IMR-90 (cell line): ENCODE results near the gene IP6K2. TPM values are rescaled to one million over a fixed set of nuclear protein-coding genes. Genes with fewer than 3 reads are reported as not detected.

ENCODE experiments used
- ATAC-seq: fragments of 200-7000 bp; cut with Tn5 transposase; 2 replicates; pipeline ENCODE4 v1.9.1; 2020; ENCODE audit warnings: low read depth, mild to moderate bottlenecking, moderate library complexity
- BruUV-seq: library from RNA; stranded (reverse); fragments of 400-500 nt; replicated peaks from 2 replicates; lab custom pipeline; 2021; lab: Mats Ljungman, UMichigan
- CTCF ChIA-PET: fragments of 300-600 bp; formaldehyde crosslinking; extraction: SDS; loops from one replicate; lab custom pipeline; 2021; ENCODE audit warnings: antibody characterized with exemption; lab: Yijun Ruan, JAX
- POLR2A ChIA-PET: fragments of 300-600 bp; sonication (Branson Sonifier 250); formaldehyde crosslinking; loops from one replicate; lab custom pipeline; 2022; ENCODE audit warnings: antibody characterized with exemption; ENCODE audit not compliant: unreplicated experiment; lab: Charles Lee
- DNase-seq: peaks from one replicate; pipeline ENCODE4 v3.0.0; 2013
- H2AFZ ChIP-seq: replicated peaks from 2 replicates; pipeline ENCODE3; 2013; ENCODE audit warnings: low read length, mild to moderate bottlenecking; ENCODE audit not compliant: poor library complexity
- H2AK5ac ChIP-seq: 2 replicates; pipeline ENCODE4 v1.6.1; 2013; ENCODE audit warnings: low read depth, low read length, inconsistent platforms
- H2AK9ac ChIP-seq: replicated peaks from 2 replicates; pipeline ENCODE3; 2013; ENCODE audit warnings: mild to moderate bottlenecking, low read depth, low read length, moderate library complexity; ENCODE audit not compliant: poor library complexity
- H2BK120ac ChIP-seq: 2 replicates; pipeline ENCODE4 v1.6.1; 2013; ENCODE audit warnings: low read depth, low read length, inconsistent platforms
- H2BK15ac ChIP-seq: 3 replicates; pipeline ENCODE4 v1.6.1; 2013; ENCODE audit warnings: low read depth, low read length, inconsistent platforms
- H2BK20ac ChIP-seq: 2 replicates; pipeline ENCODE4 v1.6.1; 2013; ENCODE audit warnings: low read depth, mild to moderate bottlenecking, inconsistent platforms, low read length, moderate library complexity
- H2BK5ac ChIP-seq: 2 replicates; pipeline ENCODE4 v1.6.1; 2013; ENCODE audit warnings: mild to moderate bottlenecking, low read depth, low read length, inconsistent platforms; ENCODE audit not compliant: poor library complexity, severe bottlenecking
- H3K14ac ChIP-seq: replicated peaks from 2 replicates; pipeline ENCODE4 v1.6.1; 2013; ENCODE audit warnings: low read depth, low read length, inconsistent platforms
- H3K18ac ChIP-seq: 2 replicates; pipeline ENCODE4 v1.6.1; 2013; ENCODE audit warnings: low read depth, low read length, control low read depth
- H3K23ac ChIP-seq: 2 replicates; pipeline ENCODE4 v1.6.1; 2013; ENCODE audit warnings: low read depth, low read length, inconsistent platforms
- H3K27ac ChIP-seq: 2 replicates; pipeline ENCODE4 v1.5.1; 2013; ENCODE audit warnings: mild to moderate bottlenecking, control low read depth, low read length; ENCODE audit not compliant: insufficient read depth
- H3K27me3 ChIP-seq: 2 replicates; pipeline ENCODE4 v1.6.1; 2013; ENCODE audit warnings: low read length; ENCODE audit not compliant: control insufficient read depth, insufficient read depth
- H3K36me3 ChIP-seq: 2 replicates; pipeline ENCODE4 v1.6.1; 2013; ENCODE audit warnings: low read length, mixed read lengths; ENCODE audit not compliant: control insufficient read depth, insufficient read depth
- H3K4ac ChIP-seq: 2 replicates; pipeline ENCODE4 v1.6.1; 2013; ENCODE audit warnings: low read depth, low read length, inconsistent platforms
- H3K4me1 ChIP-seq: 2 replicates; pipeline ENCODE4 v1.6.1; 2013; ENCODE audit warnings: low read length, mixed read lengths; ENCODE audit not compliant: control insufficient read depth, insufficient read depth
- H3K4me2 ChIP-seq: 2 replicates; pipeline ENCODE4 v1.6.1; 2013; ENCODE audit warnings: low read depth, mild to moderate bottlenecking, control low read depth, low read length, moderate library complexity
- H3K4me3 ChIP-seq: 2 replicates; pipeline ENCODE4 v1.5.1; 2013; ENCODE audit warnings: low read depth, mild to moderate bottlenecking, control low read depth, low read length, moderate library complexity; ENCODE audit not compliant: insufficient read depth
- H3K56ac ChIP-seq: 2 replicates; pipeline ENCODE4 v1.6.1; 2013; ENCODE audit warnings: low read length, inconsistent platforms; ENCODE audit not compliant: insufficient read depth; ENCODE audit errors: extremely low read depth
- H3K79me1 ChIP-seq, 2 experiments: 2 replicates each; pipeline ENCODE4 v1.6.1; 2013; ENCODE audit warnings: low read length in 2 of 2, inconsistent platforms in 1 of 2, low read depth in 1 of 2
- H3K9ac ChIP-seq: 2 replicates; pipeline ENCODE4 v1.6.1; 2013; ENCODE audit warnings: low read depth, low read length, control low read depth
- H3K9me1 ChIP-seq: 2 replicates; pipeline ENCODE4 v1.6.1; 2013; ENCODE audit warnings: low read length, inconsistent platforms; ENCODE audit not compliant: insufficient read depth
- H3K9me3 ChIP-seq: 2 replicates; pipeline ENCODE4 v1.6.1; 2013; ENCODE audit warnings: low read length; ENCODE audit not compliant: control insufficient read depth, insufficient read depth
- H4K20me1 ChIP-seq: 2 replicates; pipeline ENCODE4 v1.6.1; 2013; ENCODE audit warnings: low read length, inconsistent platforms; ENCODE audit not compliant: insufficient read depth
- H4K5ac ChIP-seq: 2 replicates; pipeline ENCODE4 v1.6.1; 2013; ENCODE audit warnings: mild to moderate bottlenecking, low read depth, low read length, control low read depth
- H4K8ac ChIP-seq, 2 experiments: 2 replicates each; pipeline ENCODE4 v1.6.1; 2013; ENCODE audit warnings: low read depth in 2 of 2, low read length in 2 of 2, control low read depth in 1 of 2, inconsistent platforms in 1 of 2
- H4K91ac ChIP-seq: 2 replicates; pipeline ENCODE4 v1.6.1; 2013; ENCODE audit warnings: low read depth, low read length, inconsistent platforms; ENCODE audit not compliant: insufficient read depth
- RCOR1 ChIP-seq: IDR thresholded peaks from 2 replicates; pipeline ENCODE4 v1.6.1; 2012; ENCODE audit warnings: mild to moderate bottlenecking, low read length, improper control_type of control experiment; ENCODE audit not compliant: insufficient replicate concordance
- WGBS, 2 experiments: methylation state at CpG; one replicate each; pipeline versions ENCODE4 v1.1.5 to v1.1.7; 2013; ENCODE audit warnings: missing lambda C conversion rate in 2 of 2; ENCODE audit not compliant: insufficient read length in 1 of 2; ENCODE audit errors: extremely low coverage in 2 of 2; 5-methylcytosine and 5-hydroxymethylcytosine counted together
- dilution Hi-C: fragments of 300-500 bp; cut with HindIII; formaldehyde crosslinking; loops from one replicate; pipeline ENCODE4 v1.14.3; 2018; ENCODE audit warnings: low sequenced_read_pairs; ENCODE audit not compliant: unreplicated experiment
- in situ Hi-C: fragments of 300-500 bp; cut with MboI; formaldehyde crosslinking; loops from 3 replicates; pipeline ENCODE4 v1.14.3; 2019; ENCODE audit warnings: low sequenced_read_pairs, inconsistent platforms, mixed read lengths
- intact Hi-C: fragments of 100-400 bp; cut with micrococcal nuclease; formaldehyde crosslinking; loops from 2 replicates; pipeline ENCODE4 v1.10.0; 2022
- polyA plus RNA-seq, 3 experiments: library from polyadenylated mRNA; depleted of rRNA; stranded (reverse); fragments of >200 nt; gene quantifications; 2 replicates each; pipeline ENCODE4 v1.2.3, GENCODE V29; 2012; ENCODE audit warnings: low replicate concordance in 1 of 3
- total RNA-seq: library from RNA; depleted of rRNA; stranded (reverse); fragments of >200 nt; gene quantifications from 2 replicates; pipeline ENCODE4 v1.2.3, GENCODE V29; 2012
- TF ChIP-seq, protein P1 (sequence below): fragments of 150-350 bp; IDR thresholded peaks from 2 replicates; pipeline ENCODE4 v1.6.1; 2017; ENCODE audit warnings: mild to moderate bottlenecking, antibody characterized with exemption, low read length, low read depth
- TF ChIP-seq, protein P2 (sequence below): fragments of 150-350 bp; IDR thresholded peaks from 2 replicates; pipeline ENCODE4 v1.6.1; 2016; ENCODE audit warnings: low read depth, mild to moderate bottlenecking, low read length, moderate library complexity, borderline replicate concordance

Gene IP6K2
- total and polyA plus RNA-seq, 2 of the 4 experiments (the other 2 are of a cell fraction): 73.7 to 169 TPM

DNA sequence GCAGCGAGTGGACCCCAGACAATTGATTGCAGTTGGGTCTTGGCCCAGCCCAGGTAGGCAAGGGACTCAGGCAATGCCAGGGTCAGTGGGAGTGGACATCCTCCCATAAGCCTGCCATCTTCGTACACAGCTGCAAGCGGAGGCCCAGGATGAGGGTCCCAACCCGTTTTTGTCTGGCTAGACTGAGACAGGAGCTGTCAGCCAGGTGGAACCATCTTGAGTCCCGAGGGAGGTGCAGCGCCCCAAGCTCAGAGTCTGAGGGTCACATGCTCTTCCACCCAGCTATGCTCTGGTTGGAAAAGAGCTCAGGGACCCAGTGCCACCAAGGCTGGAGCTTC, 22.6 kb upstream of the IP6K2 start:
- ChIA-PET POLR2A (no interaction called here), CTCF (interaction anchor here (0.6 to 1.7 kb wide), 15 partner anchors 10 to 53 kb away, joined by 3 to 7 read pairs (median 4); partner anchors contain the start of gene IP6K2)
- H4K91ac ChIP-seq: no peak overlapping the region
- in situ Hi-C loops (no loop called here), dilution Hi-C loops (no loop called here), intact Hi-C loops (no loop called here)
- DNase-seq: no peak
- no peak overlapping the region for H2BK5ac ChIP-seq
- H3K4me3 ChIP-seq: no peak overlapping the region
- H2AK9ac ChIP-seq: peak overlapping the region; percentile 93
- H3K56ac ChIP-seq: no peak overlapping the region
- H3K79me1 ChIP-seq: no peaks in the 10 kb centered on the region
- H3K9ac ChIP-seq: no peak overlapping the region
- H2AK5ac ChIP-seq: peak overlapping the region; percentile 14; the same call in 1 of the 2 replicates
- H2BK20ac ChIP-seq: 0 out of 2 replicates have a peak overlapping the region, but pooled peaks have one; percentile 12
- H3K4ac ChIP-seq: 0 out of 2 replicates have a peak overlapping the region, but pooled peaks have one; percentile 2
- 50% methylated on average over 5 of the region's 6 CpGs; no CpG with 5 or more reads in 1 of the 2 experiments for WGBS, 2 experiments
- no peak for ATAC-seq
- H3K23ac ChIP-seq: no peak overlapping the region
- H3K18ac ChIP-seq: no peak overlapping the region
- no peak overlapping the region for H4K5ac ChIP-seq
- H3K9me3 ChIP-seq: no peaks in the 10 kb centered on the region
- no peak overlapping the region; the same call in 1 of the 2 replicates for H3K4me2 ChIP-seq
- H3K9me1 ChIP-seq: 0 out of 2 replicates have a peak, but pooled peaks cover 3% of the 10 kb centered on the region
- H3K27me3 ChIP-seq: no peaks in the 10 kb centered on the region
- H3K36me3 ChIP-seq: no peaks in the 10 kb centered on the region
- H2BK15ac ChIP-seq: no peak overlapping the region
- H3K4me1 ChIP-seq: peaks cover 13% of the 10 kb centered on the region; the same call in 1 of the 2 replicates
- no peaks in the 10 kb centered on the region; the same call in 1 of the 2 replicates for H4K20me1 ChIP-seq
- no peak overlapping the region for H2BK120ac ChIP-seq
- H3K14ac ChIP-seq: no peak overlapping the region
- H3K27ac ChIP-seq: no peak overlapping the region
- TF ChIP-seq RCOR1: no peak
- TF ChIP-seq, protein P1, sequence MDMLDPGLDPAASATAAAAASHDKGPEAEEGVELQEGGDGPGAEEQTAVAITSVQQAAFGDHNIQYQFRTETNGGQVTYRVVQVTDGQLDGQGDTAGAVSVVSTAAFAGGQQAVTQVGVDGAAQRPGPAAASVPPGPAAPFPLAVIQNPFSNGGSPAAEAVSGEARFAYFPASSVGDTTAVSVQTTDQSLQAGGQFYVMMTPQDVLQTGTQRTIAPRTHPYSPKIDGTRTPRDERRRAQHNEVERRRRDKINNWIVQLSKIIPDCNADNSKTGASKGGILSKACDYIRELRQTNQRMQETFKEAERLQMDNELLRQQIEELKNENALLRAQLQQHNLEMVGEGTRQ: 0 out of 2 replicates have a peak, but pooled peaks have one; percentile 20
- TF ChIP-seq, protein P2, sequence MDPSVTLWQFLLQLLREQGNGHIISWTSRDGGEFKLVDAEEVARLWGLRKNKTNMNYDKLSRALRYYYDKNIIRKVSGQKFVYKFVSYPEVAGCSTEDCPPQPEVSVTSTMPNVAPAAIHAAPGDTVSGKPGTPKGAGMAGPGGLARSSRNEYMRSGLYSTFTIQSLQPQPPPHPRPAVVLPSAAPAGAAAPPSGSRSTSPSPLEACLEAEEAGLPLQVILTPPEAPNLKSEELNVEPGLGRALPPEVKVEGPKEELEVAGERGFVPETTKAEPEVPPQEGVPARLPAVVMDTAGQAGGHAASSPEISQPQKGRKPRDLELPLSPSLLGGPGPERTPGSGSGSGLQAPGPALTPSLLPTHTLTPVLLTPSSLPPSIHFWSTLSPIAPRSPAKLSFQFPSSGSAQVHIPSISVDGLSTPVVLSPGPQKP: no peak
- peak overlapping the region; percentile 90 for H2AFZ ChIP-seq
- peak overlapping the region; percentile 7 to 53; a peak in 3 of 4 replicates for H4K8ac ChIP-seq
- BruUV-seq: no TSS peak
